Measurements from ENCODE around the gene CD300C. TPM values are rescaled to one million over a fixed set of nuclear protein-coding genes. Genes with fewer than 3 reads are reported as not detected.

Gene CD300C
- total RNA-seq, 1 donor from 2014 or later: not detected

DNA sequence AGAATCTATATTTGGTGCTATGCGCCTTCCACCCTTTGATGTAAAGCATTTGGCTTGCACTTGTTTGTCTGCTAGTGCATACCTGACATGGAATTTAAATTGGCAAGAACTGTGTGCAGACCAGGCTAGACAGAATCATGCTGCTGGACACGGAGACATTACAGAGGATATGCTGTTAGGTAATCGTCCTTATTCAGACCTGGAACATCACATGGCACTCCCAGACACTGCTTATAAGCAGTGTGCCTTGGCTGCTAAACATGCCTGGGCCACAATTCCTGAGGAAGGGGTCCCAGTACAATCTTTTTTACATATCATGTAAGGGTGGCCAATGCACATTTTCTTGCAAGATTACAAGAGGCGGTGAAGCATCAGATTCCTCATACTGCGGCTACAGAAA lies 39.8 kb upstream of the CD300C start:
- Mint-ChIP-seq H3K36me3 (ENCODE audit: unreplicated experiment) (peaks cover 4% of the 10 kb centered on the region), H3K9me3 (ENCODE audit: unreplicated experiment) (no peaks in the 10 kb centered on the region), H3K27me3 (ENCODE audit: unreplicated experiment) (peaks cover 3% of the 10 kb centered on the region), H3K27ac (ENCODE audit: unreplicated experiment) (no peak overlapping the region), H3K4me1 (ENCODE audit: low read depth, unreplicated experiment) (no peaks in the 10 kb centered on the region), H3K4me3 (ENCODE audit: unreplicated experiment) (no peak overlapping the region)
- no peak for DNase-seq
- TF ChIP-seq, protein P1, sequence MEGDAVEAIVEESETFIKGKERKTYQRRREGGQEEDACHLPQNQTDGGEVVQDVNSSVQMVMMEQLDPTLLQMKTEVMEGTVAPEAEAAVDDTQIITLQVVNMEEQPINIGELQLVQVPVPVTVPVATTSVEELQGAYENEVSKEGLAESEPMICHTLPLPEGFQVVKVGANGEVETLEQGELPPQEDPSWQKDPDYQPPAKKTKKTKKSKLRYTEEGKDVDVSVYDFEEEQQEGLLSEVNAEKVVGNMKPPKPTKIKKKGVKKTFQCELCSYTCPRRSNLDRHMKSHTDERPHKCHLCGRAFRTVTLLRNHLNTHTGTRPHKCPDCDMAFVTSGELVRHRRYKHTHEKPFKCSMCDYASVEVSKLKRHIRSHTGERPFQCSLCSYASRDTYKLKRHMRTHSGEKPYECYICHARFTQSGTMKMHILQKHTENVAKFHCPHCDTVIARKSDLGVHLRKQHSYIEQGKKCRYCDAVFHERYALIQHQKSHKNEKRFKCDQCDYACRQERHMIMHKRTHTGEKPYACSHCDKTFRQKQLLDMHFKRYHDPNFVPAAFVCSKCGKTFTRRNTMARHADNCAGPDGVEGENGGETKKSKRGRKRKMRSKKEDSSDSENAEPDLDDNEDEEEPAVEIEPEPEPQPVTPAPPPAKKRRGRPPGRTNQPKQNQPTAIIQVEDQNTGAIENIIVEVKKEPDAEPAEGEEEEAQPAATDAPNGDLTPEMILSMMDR (IDR thresholded peaks at IDR 0.05; ENCODE audit: partially characterized antibody, unreplicated experiment): no peak

DNA sequence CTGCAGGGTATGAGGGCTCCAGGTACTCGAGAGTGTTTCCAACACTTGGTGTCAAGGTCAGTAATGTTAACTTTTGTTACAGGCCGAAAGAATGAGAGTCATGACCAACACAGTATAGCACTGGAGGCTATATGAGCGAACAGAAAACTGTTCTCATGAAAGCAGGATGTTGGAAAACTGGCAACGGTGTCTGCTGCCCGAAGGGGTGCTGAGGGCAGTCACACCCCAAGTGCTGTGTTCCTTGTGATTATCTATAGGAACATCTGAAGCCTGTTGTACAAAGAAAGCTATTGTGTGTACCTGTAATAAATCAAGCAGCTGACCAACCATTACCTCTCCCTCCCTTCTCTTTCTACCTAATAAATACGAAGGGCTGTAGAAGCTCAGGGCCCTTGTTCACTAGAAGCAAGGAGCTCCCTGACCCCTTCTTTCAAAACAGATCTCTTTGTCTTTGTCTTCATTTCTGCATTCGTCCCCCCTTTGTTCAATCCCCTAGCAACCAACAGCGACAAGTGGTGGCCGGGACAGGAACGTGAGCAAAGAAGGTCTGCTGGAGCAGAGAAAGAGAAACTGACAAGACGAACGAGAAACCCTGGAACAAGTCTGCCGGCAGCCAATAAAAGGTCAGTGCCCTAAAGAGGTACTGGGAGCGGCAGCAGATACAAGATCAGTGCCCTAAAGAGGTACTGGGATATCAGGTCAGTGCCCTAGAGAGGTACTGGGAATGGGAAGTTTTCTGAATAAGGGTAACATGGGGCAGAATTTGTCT lies 38.6 kb upstream of the CD300C start:
- Mint-ChIP-seq H3K9me3 (ENCODE audit: unreplicated experiment) (no peaks in the 10 kb centered on the region), H3K4me1 (ENCODE audit: low read depth, unreplicated experiment) (no peaks in the 10 kb centered on the region), H3K36me3 (ENCODE audit: unreplicated experiment) (peaks cover 7% of the 10 kb centered on the region), H3K27me3 (ENCODE audit: unreplicated experiment) (peaks cover 6% of the 10 kb centered on the region), H3K27ac (ENCODE audit: unreplicated experiment) (no peak overlapping the region), H3K4me3 (ENCODE audit: unreplicated experiment) (no peak overlapping the region)
- TF ChIP-seq, protein P1 (IDR thresholded peaks at IDR 0.05; ENCODE audit: partially characterized antibody, unreplicated experiment): no peak
- no peak for DNase-seq

DNA sequence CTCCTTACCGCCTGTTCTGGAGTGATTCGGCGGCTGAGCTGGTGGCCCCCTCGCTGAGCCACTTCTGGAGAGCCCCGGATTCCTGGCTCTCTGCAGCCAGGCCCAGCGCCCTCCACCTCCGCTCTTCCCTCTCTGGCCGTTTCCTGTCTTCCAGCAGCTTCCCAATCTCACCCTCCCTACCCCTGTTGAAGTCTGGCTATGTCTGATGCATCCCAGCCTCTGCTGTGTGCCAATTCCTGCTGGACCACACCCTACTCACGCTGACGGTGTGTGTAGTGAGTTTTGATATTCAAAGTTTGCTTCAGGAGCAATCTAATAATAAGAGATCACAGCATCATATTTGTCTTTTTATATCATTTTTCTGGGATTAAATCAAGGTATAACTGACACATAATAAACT lies 36.7 kb upstream of the CD300C start:
- DNase-seq: no peak
- TF ChIP-seq, protein P1 (IDR thresholded peaks at IDR 0.05; ENCODE audit: partially characterized antibody, unreplicated experiment): no peak
- Mint-ChIP-seq H3K4me3 (ENCODE audit: unreplicated experiment) (no peak overlapping the region), H3K4me1 (ENCODE audit: low read depth, unreplicated experiment) (no peaks in the 10 kb centered on the region), H3K27ac (ENCODE audit: unreplicated experiment) (no peak overlapping the region), H3K9me3 (ENCODE audit: unreplicated experiment) (peaks cover 2% of the 10 kb centered on the region), H3K27me3 (ENCODE audit: unreplicated experiment) (peaks cover 11% of the 10 kb centered on the region), H3K36me3 (ENCODE audit: unreplicated experiment) (peaks cover 7% of the 10 kb centered on the region)

DNA sequence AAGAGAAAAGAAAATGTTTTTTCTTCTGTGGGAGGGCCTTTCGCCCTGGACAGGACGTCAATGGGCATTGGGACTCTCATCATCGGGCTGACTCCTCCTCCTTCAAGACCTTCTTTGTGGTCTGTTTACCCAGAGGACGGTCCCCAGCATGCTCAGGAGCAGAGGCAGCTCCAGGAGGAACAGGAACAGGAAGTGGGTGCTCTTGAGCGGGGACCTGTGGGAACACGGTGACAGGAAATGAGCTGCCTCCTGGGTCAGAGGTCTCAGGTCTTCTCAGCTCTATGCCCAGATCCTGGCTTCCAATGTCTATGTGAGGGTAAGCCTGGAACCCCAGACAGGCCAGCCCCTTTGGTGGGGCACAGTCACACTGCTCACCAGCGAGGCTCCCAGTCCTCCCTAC lies 34.0 kb upstream of the CD300C start:
- peaks cover 10% of the 10 kb centered on the region for H3K27me3 Mint-ChIP-seq (ENCODE audit: unreplicated experiment)
- no peak overlapping the region for H3K27ac Mint-ChIP-seq (ENCODE audit: unreplicated experiment)
- DNase-seq: no peak
- TF ChIP-seq, protein P1 (IDR thresholded peaks at IDR 0.05; ENCODE audit: partially characterized antibody, unreplicated experiment): no peak
- H3K4me1 Mint-ChIP-seq (ENCODE audit: low read depth, unreplicated experiment): no peaks in the 10 kb centered on the region
- H3K4me3 Mint-ChIP-seq (ENCODE audit: unreplicated experiment): no peak overlapping the region
- peaks cover 2% of the 10 kb centered on the region for H3K9me3 Mint-ChIP-seq (ENCODE audit: unreplicated experiment)
- peaks cover 7% of the 10 kb centered on the region for H3K36me3 Mint-ChIP-seq (ENCODE audit: unreplicated experiment)

GRCh38 chr17:74578979-74579378 lies 33.1 kb upstream of the CD300C start:
- DNase-seq: no peak
- H3K27me3 Mint-ChIP-seq (ENCODE audit: unreplicated experiment): peaks cover 10% of the 10 kb centered on the region
- TF ChIP-seq, protein P1 (IDR thresholded peaks at IDR 0.05; ENCODE audit: partially characterized antibody, unreplicated experiment): no peak
- no peak overlapping the region for H3K4me3 Mint-ChIP-seq (ENCODE audit: unreplicated experiment)
- peaks cover 2% of the 10 kb centered on the region for H3K9me3 Mint-ChIP-seq (ENCODE audit: unreplicated experiment)
- no peaks in the 10 kb centered on the region for H3K4me1 Mint-ChIP-seq (ENCODE audit: low read depth, unreplicated experiment)
- peaks cover 7% of the 10 kb centered on the region for H3K36me3 Mint-ChIP-seq (ENCODE audit: unreplicated experiment)
- no peak overlapping the region for H3K27ac Mint-ChIP-seq (ENCODE audit: unreplicated experiment)

Measured in glutamatergic neuron (in vitro differentiated cells).